ENCODE measurements around the gene LMF1. TPM values are rescaled to one million over a fixed set of nuclear protein-coding genes. Genes with fewer than 3 reads are reported as not detected.
A peak's percentile ranks its signal among the peaks of the same experiment; 100 is the strongest.

LMF1 gene
- total RNA-seq, 6 donors from 2014 or later: 20.3 to 147 (median 28.2) TPM

DNA sequence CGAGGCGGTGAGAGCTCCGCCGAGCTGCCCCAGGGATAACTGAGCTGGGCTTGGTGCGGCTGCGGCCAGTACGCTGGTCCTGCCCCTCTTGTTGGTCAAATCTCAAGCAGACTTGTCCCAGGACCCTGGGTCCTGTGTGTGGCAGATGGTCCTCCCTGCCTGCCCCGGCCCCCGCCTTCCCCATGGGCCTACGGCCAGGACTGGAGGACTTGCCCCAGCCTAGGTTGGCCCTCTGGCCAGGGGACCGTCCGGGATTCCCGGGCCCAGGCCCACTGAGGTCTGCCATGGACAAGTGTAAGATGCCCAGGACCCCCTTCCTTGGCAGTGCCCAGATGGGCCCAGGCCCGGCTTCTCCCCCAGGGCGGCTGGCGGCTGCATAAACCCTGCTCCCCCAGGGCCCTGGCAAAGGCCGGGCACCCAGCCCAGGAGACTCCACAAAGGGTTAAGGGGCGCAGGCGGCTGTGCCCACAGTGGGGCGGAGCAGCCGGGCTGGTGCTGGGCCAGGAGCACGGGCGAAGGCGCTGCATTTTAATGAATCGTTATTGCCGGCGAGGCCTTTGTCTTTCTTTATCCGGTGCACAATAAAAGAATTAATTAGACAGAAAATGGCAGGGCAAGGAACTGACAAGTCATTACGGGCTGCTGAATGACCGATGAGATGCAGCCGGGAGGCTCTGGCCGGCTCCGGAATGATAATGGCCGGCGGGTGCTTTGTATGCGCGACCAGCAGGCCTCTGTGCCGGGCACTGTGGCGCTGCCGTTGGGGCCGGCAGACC is 19.9 kb upstream of the LMF1 start:
- H3K27me3 ChIP-seq: no peaks in the 10 kb centered on the region
- no peaks in the 10 kb centered on the region for H3K36me3 ChIP-seq
- ATAC-seq (ENCODE audit: low FRiP score in 2 of 2): no peak
- no peak overlapping the region for H3K4me3 ChIP-seq
- no peaks in the 10 kb centered on the region for H3K4me1 ChIP-seq
- DNase-seq: peak in 1 of 2 donors; percentile 79
- TF ChIP-seq CTCF (IDR thresholded peaks at IDR 0.05): no peak
- no peak for TF ChIP-seq EP300 (IDR thresholded peaks at IDR 0.05)
- TF ChIP-seq POLR2AphosphoS5 (IDR thresholded peaks at IDR 0.05): no peak
- TF ChIP-seq POLR2A (IDR thresholded peaks at IDR 0.05): no peak
- 83 to 87% methylated on average over 33 to 41 of the region's 41 CpGs for WGBS, 2 donors
- peaks cover 0 to 13% (median 6%) of the 10 kb centered on the region in 4 donors for H3K9me3 ChIP-seq
- H3K27ac ChIP-seq: no peak overlapping the region

DNA sequence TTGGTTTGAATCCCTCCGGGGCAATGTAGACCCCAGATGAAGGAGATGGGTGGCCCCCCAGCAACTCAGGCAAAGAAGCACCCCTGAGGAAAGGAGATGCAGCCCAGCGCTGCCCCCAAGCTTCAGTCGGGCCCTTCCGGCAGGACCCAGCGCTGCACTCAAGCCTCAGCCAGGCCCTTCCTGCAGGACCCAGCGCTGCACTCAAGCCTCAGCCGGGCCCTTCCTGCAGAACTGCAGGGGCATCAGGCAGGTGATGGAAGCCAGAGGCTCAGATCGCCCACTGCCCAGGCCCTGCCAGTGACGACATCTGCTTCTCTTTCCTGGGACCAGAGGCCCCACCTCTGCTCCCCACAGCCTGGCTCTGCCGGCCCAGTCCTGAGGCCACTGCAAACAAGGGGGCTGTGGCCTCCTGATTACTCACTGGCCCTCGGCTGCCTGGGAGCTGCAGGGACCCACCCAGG is 18.6 kb upstream of the LMF1 start:
- H3K36me3 ChIP-seq: no peaks in the 10 kb centered on the region
- TF ChIP-seq CTCF (IDR thresholded peaks at IDR 0.05): no peak
- no peak for TF ChIP-seq EP300 (IDR thresholded peaks at IDR 0.05)
- TF ChIP-seq POLR2AphosphoS5 (IDR thresholded peaks at IDR 0.05): no peak
- WGBS, 2 donors: 70 to 83% methylated on average over 1 to 4 of the region's 11 CpGs
- DNase-seq: peak in 1 of 2 donors; percentile 55
- H3K27ac ChIP-seq: no peak overlapping the region
- no peak overlapping the region for H3K4me3 ChIP-seq
- no peak for ATAC-seq (ENCODE audit: low FRiP score in 2 of 2)
- H3K4me1 ChIP-seq: no peaks in the 10 kb centered on the region
- H3K9me3 ChIP-seq: no peaks in the 10 kb centered on the region
- no peaks in the 10 kb centered on the region for H3K27me3 ChIP-seq

GRCh38 chr16:988471-989353 is 17.9 kb upstream of the LMF1 start:
- Histone ChIP-seq H3K4me3 (no peak overlapping the region), H3K27me3 (peaks cover 0 to 2% (median 0%) of the 10 kb centered on the region in 4 donors), H3K4me1 (no peaks in the 10 kb centered on the region), H3K27ac (no peak overlapping the region), H3K36me3 (no peaks in the 10 kb centered on the region), H3K9me3 (no peaks in the 10 kb centered on the region)
- ATAC-seq (ENCODE audit: low FRiP score in 2 of 2) (no peak), DNase-seq (peak in 1 of 2 donors; percentile 67)
- no peak for TF ChIP-seq POLR2A (IDR thresholded peaks at IDR 0.05)
- TF ChIP-seq EP300 (IDR thresholded peaks at IDR 0.05): no peak
- no peak for TF ChIP-seq CTCF (IDR thresholded peaks at IDR 0.05)
- TF ChIP-seq POLR2AphosphoS5 (IDR thresholded peaks at IDR 0.05): no peak
- WGBS, 2 donors: 78 to 79% methylated on average over 14 to 30 of the region's 35 CpGs

DNA sequence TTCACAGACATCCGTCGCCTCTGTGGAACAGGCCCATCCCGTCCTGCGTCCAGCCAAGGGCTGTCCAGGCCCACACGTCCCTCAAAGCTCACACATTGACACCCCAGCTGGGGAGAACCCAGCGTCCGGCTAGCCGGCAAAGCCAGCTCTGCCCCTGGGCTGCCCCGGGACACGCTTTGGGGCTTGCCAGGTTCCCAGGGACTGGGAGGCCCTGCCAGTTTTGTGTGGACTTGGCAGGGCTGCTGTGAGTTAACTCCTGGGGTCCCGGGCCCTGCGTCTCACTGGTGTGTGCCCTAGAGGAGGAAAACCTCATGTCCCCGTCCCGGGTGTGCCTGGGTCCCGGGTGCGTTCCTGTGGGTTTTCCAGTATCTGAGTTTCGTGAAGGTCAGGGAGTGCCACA is 17.1 kb upstream of the LMF1 start:
- Histone ChIP-seq H3K4me3 (no peak overlapping the region), H3K36me3 (no peaks in the 10 kb centered on the region), H3K27me3 (peaks cover 0 to 10% (median 0%) of the 10 kb centered on the region in 4 donors), H3K27ac (no peak overlapping the region), H3K9me3 (no peaks in the 10 kb centered on the region), H3K4me1 (no peaks in the 10 kb centered on the region)
- peak in 1 of 2 donors; percentile 73 for DNase-seq
- TF ChIP-seq EP300 (IDR thresholded peaks at IDR 0.05) (no peak), CTCF (IDR thresholded peaks at IDR 0.05) (no peak), POLR2A (IDR thresholded peaks at IDR 0.05) (no peak), POLR2AphosphoS5 (IDR thresholded peaks at IDR 0.05) (no peak)
- no peak for ATAC-seq (ENCODE audit: low FRiP score in 2 of 2)
- 81 to 89% methylated on average over 14 to 17 of the region's 17 CpGs for WGBS, 2 donors

All from upper lobe of left lung (tissue), 6 donors.